ENCODE data around the gene IRF8.
"Not testable (repeated sequence)": the region's sequence is repeated elsewhere in the genome, so short reads cannot be mapped to it uniquely, and the experiment has no call there.

IRF8 gene

GRCh38 chr16:85868495-85868894 is 30.5 kb upstream of the IRF8 start:
- no peak overlapping the region for H3K4me3 ChIP-seq (ENCODE audit: control insufficient read depth, low read depth, low read length)
- no peak for TF ChIP-seq CTCF (IDR thresholded peaks at IDR 0.05; ENCODE audit: control insufficient read depth, insufficient read depth, low read depth, low read length, missing control alignments)
- no peak for DNase-seq (ENCODE audit: low read depth)

GRCh38 chr16:85869206-85869605 is 29.8 kb upstream of the IRF8 start:
- TF ChIP-seq CTCF (IDR thresholded peaks at IDR 0.05; ENCODE audit: control insufficient read depth, insufficient read depth, low read depth, low read length, missing control alignments): no peak
- no peak for DNase-seq (ENCODE audit: low read depth)
- no peak overlapping the region for H3K4me3 ChIP-seq (ENCODE audit: control insufficient read depth, low read depth, low read length)

- no peak for TF ChIP-seq CTCF (IDR thresholded peaks at IDR 0.05; ENCODE audit: control insufficient read depth, insufficient read depth, low read depth, low read length, missing control alignments)
- no peak for DNase-seq (ENCODE audit: low read depth)
- H3K4me3 ChIP-seq (ENCODE audit: control insufficient read depth, low read depth, low read length): no peak overlapping the region
Measured at GRCh38 chr16:85869785-85870558, 29.0 kb upstream of the IRF8 start.

GRCh38 chr16:85871756-85872155 is 27.2 kb upstream of the IRF8 start:
- no peak for DNase-seq (ENCODE audit: low read depth)
- H3K4me3 ChIP-seq (ENCODE audit: control insufficient read depth, low read depth, low read length): no peak overlapping the region
- TF ChIP-seq CTCF (IDR thresholded peaks at IDR 0.05; ENCODE audit: control insufficient read depth, insufficient read depth, low read depth, low read length, missing control alignments): no peak

GRCh38 chr16:85872734-85873133 is 26.2 kb upstream of the IRF8 start:
- no peak for DNase-seq (ENCODE audit: low read depth)
- no peak for TF ChIP-seq CTCF (IDR thresholded peaks at IDR 0.05; ENCODE audit: control insufficient read depth, insufficient read depth, low read depth, low read length, missing control alignments)
- H3K4me3 ChIP-seq (ENCODE audit: control insufficient read depth, low read depth, low read length): no peak overlapping the region

GRCh38 chr16:85873153-85873552 is 25.8 kb upstream of the IRF8 start:
- no peak for TF ChIP-seq CTCF (IDR thresholded peaks at IDR 0.05; ENCODE audit: control insufficient read depth, insufficient read depth, low read depth, low read length, missing control alignments)
- H3K4me3 ChIP-seq (ENCODE audit: control insufficient read depth, low read depth, low read length): no peak overlapping the region
- DNase-seq (ENCODE audit: low read depth): no peak

GRCh38 chr16:85874031-85874430 is 24.9 kb upstream of the IRF8 start:
- not testable (repeated sequence) for H3K4me3 ChIP-seq (ENCODE audit: control insufficient read depth, low read depth, low read length); DNase-seq (ENCODE audit: low read depth)
